NT2/D1 (cell line): ENCODE results near the gene RPL10A.

ENCODE experiments used
- SUZ12 ChIP-seq: IDR thresholded peaks from 2 replicates; pipeline ENCODE4 v1.6.1; 2011; ENCODE audit not compliant: insufficient read length, insufficient read depth; ENCODE audit errors: extremely low read depth
- YY1 ChIP-seq: IDR thresholded peaks from 2 replicates; pipeline ENCODE4 v1.6.1; 2011; ENCODE audit not compliant: insufficient read length, insufficient read depth
- ZNF274 ChIP-seq: IDR thresholded peaks from 2 replicates; pipeline ENCODE4 v1.6.1; 2011; ENCODE audit warnings: mild to moderate bottlenecking, low read depth, low read length

DNA sequence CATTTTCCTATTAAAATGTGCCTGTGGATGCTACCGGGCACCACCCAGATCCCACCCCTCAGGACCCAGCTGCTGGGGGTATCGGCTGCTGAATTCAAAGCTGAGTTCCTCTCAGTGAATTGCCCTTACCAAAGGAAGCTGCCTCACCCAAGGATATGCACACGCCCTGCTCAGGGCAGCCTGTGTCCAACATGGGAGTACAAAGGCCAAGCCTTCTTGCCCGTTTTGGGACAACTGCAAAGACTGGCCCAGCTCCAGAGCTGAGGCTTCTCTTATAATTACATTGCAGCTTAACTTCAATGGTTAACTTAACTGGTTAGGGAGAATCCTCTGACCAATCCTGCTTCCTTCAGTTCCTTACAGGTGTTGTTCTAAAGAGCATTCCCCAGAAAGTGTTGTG, 35.9 kb upstream of the RPL10A start:
- no peak for TF ChIP-seq SUZ12
- TF ChIP-seq YY1, result no peak
- TF ChIP-seq ZNF274, result no peak
